ENCODE data around the gene GAPVD1.
"Not testable (repeated sequence)": the region's sequence is repeated elsewhere in the genome, so short reads cannot be mapped to it uniquely, and the experiment has no call there.

Gene GAPVD1

DNA sequence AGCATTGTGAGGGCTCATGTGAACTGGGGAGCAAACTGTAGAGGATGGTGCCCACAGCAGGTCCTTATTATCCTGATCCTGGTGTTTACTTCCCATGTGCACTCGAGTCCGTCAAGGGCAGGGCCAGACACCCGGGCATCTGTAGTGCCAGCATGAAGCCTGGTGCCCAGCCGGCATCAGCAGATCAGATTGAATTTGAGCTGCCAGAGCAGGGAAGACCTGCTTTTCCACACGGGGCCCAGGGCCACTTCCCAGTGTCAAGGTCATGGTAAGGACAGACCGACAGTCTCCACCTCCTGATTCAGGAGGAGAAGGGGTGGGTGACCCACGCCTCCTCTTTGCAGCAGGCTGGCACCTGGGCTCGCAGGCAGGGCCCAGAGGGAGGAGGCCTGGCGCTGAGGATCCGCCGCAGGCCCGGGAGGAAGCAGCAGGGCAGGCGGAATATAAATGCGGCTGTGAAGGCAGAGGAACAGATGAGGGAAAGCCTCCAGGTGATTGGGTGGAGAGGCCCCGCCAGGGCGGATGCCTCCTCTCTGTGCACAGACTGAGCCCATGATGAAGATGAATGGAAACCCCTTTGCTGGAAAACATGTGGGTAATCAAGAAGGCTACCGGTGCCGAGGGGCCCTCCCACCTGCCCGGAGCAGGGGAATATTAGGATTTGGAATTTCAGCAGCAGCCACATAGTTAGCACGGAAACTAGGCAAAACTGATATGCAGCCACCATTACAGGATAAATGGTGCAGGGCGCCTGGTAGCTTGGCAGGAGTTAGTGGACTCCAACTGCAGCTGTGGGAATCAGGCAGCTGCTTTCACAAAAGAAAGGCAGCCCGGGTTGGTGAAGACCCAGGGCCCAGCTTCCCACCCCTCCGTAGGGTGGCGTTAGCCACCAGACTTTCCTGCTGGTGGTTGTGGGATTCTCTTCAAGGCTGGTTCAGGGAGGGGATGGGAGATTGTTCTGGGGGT lies 114.9 kb downstream of the GAPVD1 start:
- no peak for DNase-seq

DNA sequence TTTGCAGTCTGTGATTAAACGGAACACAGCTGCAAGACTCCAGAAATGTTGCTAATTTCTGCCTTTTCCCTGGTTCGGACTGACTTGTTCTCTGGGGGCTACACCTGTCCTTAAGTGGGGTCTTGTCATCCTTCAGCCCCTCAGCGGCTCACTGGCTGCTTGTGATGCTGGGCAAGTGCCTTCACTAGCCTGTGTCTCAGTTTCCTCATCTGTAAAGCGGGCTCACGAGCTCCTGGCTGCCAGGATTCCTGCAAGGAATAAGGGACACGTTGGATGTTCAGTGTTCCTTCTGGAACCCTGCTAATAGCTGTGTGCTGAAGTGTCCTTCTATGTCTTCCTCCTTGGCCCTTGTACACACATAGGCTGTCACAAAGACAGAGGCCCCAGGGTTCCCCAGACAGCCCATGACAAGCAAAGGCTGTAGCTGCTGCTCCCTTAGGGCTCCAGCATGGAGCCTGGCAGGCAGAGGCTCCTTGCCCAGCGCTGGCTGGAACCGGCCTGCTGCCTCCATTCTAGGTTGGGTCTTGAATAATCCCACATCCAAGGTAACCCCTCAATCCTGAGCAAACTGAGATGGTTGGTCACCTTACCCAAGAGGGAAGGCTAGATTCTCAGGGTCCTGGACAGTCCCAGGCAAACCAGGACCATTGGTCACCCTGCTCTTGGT lies 116.1 kb downstream of the GAPVD1 start:
- DNase-seq, result no peak

DNA sequence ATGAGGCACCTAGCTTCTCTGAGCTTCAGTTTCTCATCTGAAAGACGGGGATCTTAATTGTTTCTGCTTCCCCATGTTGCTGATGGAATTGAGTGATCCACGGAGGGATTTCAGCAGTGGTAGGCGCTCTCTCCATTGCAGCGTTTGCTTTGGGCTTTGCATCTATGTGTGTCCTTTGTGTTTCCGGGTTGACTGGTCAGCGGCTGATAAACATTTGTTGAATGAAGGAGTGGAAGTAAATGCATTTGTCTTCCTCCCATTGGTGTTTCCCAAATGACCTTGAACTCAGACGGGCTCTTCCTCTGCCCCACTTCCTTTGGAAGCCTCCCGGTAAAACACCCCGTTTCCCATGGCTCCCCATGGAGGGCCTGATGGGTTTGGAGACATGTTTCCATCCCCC lies 117.2 kb downstream of the GAPVD1 start:
- DNase-seq, result no peak

DNA sequence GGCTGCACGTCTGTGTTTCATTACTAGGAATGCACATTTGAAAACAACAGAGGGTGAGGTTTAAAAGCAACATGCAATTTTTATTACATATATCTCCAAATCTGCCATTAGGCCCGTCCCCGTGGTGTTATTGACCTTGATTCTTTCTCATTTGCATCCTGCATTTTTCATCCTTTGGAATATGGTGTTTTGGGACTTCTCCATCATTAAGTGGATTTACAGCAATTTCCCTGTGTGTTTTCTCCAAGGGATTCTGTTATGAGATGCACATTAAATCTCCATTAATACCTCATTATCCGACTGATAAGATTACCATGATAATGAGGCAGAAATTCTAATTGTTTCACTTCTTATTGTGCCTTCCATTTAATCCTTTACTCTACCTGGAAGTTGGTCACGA lies 117.6 kb downstream of the GAPVD1 start:
- no peak for DNase-seq

DNA sequence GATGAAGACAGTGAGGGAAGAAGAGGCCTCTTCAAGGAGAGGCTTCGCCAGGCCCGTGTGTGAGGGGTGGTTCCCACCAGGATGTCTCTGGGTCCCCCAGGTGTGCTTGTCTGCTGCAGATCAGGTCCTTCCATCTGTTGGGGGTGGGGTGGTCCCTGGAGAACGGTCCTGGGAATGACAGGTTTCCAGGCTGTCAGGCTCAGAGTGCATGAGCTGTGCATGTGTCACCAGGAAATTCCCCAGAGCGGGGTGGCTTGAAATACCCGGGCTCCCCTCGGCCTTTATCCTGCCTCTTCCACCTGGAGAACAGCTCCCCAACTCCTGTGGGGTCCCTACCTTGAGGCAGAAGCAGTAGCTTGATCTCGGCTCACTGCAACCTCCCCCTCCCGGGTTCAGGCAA lies 118.8 kb downstream of the GAPVD1 start:
- DNase-seq, result no peak

DNA sequence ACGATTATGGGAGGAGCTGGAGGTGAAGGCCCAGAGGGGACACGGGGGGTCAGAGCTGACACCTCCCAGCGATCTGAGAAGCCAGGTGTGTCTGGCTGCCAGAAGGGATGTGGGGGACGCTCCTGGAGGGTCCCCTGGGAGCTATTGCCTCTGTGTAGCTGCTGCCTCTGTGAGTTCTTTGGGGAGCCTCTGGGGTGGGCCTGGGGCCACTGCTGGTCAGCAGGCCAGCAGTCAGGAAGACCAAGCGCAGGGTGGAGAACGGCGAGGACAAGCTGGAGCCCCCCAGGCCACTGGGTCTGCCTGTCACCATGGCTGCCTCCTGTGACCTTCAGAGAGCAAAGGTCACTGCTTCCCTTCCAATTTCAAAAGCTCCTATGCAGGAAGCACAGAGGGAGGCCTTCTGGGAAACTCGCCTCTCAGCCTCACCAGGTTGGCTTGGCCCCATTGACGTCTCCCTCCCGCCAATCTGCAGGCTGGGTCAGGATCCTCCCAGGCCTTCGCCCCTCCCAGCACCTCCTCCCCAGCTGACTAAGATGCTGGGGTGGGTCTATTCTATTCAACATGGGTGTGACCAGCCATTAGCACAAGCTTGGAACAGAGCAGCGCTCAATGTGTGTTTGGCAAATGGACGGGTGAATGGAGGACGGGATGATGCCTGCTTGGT lies 126.4 kb downstream of the GAPVD1 start:
- no peak for DNase-seq

DNA sequence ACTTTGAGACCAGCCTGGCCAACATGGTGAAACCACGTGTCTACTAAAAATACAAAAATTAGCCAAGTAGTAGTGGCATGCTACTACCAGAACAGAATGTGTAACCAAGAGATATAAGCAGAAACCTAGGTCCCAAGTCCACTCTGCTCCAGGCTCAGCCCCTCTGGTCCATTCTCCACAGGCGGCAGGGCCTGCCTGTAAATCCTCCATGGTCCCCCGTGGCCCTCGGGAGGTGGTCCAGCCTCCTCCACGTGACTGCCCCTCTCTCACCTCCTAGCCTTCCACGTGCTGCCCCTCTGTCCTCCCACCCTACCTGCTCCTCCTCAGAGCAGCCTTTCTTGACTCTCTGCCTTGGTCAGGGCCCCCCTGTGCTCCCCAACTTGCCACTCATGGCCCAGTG lies 127.4 kb downstream of the GAPVD1 start:
- no peak for DNase-seq

DNA sequence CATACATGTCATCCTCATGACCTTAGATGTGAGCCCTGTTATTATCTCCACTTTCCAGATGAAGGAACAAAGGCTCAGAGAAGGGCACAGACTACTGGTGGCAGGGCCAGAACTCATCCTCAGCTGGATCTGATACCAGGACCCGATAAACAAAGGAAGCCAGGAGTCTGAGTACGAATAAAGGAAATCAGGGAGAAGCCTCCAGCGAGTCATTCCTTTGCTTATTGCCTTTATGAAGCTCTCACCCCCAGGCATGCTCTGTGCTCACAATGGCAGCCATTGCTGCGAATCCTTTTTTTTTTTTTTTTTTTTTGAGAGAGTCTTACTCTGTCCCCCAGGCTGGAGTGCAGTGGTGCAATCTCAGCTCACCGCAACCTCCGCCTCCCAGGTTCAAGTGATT lies 130.1 kb downstream of the GAPVD1 start:
- no peak for DNase-seq

DNA sequence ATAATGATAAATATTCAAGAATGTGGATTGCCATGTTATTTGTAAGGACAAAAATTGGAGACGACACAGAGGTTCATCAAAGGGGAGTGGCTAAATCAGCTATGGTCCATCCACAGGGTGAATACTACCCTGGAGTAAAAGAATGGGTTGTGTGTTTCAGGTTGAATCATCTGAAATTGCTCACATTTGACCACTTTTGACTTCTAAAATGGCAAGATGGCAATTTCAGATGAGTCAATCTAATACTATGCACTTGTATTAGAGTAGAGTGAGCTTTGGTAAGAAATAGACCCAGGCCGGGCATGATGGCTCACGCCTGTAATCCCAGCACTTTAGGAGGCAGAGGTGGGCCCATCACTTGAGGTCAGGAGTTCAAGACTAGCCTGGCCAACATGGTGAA lies 131.8 kb downstream of the GAPVD1 start:
- DNase-seq, result no peak

DNA sequence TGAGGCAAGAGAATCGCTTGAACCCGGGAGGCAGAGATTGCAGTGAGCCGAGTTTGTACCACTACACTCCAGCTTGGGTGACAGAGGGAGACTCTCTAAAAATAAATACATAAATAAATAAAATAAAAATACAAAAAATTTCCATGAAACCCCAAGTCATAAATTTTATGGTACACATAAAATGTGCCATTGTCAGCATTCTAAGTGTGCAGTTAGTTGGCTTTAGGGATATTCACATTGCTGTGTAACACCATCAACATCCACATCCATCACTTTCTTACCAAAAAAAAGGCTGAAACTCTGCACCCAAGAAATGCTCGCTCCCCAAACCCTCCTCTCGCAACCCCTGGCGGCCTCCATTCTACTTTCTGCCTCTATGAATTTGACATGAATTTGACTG lies 135.2 kb downstream of the GAPVD1 start:
- DNase-seq, result no peak

DNA sequence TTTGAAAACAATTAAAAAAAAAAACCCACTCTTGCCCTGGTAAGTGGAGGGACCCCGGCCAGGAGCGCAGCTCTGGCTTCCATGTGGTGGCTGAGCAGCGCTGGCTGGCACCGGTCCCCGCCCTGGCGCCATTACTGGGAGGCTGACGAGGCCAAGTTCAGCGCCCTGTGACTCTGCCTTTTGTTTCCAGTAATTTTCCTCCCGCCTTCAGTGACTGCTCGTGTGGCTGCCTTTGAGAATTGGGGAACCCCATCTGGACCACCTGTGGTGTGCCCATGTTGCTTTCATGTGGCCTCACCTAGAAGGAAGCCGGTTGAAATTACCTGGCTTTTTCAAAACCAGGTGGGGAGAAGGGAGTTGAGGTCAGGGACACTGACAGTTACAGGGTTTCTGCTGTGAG lies 136.1 kb downstream of the GAPVD1 start:
- DNase-seq, result no peak

DNA sequence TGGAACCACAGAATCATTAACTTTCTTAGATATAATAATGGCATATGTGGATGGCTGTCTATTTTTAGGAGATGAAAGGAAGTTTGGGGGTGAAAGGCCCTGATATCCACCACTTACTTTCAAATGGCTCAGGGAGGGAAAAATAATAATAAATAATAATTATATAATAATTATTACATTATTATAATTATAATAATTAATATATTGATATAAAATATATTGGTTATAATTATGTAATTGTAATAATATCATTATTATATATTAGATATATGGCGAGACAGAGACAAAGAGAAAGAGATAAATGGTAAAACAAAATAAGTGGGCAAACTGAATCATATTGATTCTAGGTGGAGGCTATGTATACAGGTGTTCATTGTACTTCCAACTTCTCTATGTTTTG lies 136.6 kb downstream of the GAPVD1 start:
- DNase-seq, result no peak

DNA sequence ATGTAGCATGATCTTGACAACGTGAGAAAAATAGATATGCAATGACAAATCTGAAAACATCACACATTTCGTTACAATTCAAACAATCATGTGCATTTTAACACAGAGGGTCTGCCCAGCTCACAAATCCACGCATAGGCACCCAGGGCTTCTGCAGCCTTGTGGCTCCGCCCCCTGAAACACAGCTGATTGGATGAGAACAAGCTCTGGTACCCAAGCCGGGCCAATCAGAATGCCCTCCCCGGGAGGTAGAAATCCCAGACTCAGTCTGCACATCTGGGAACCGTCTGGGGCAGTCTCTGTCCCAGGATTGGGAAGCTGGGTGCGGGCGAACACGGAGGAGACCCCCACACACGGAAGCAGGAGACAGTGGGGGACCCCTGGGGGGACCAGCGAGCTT lies 137.5 kb downstream of the GAPVD1 start:
- DNase-seq, result no peak

DNA sequence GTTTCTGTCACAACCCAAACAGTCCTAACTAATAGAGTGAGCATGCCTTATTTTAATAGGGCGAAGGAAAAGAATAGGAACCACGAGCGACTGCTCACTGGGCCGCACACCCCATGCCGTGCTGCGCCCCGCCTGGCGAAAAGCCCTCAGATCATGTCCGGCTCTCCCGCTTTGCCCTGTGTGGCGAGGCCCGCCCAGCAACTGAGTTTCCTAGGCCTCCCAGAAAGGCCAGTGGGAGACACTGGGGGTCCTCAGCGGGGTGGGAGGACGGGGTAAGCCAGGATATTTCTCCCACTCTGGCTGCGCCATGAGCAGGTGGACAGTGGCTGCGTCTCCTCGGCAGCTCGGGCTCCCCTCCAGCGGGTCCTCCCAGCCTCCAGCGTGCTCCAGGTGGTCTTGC lies 138.0 kb downstream of the GAPVD1 start:
- no peak for DNase-seq

DNA sequence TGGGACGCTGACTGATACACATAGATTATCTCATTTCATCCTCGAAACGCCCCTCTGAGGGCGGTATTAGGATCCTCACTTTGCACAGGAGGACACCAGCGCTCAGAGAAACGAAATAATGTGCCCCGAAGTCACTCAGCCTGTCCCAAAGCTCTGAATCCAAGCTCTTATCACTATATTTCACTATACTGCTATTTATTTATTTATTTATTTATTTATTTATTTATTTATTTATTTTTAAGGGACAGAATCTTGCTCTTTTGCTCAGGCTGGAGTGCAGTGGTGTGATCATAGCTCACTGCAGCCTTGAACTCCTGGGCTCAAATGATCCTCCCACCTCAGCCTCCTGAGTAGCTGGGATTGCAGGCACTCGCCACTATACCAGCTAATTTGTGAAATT lies 138.6 kb downstream of the GAPVD1 start:
- DNase-seq, result not testable (repeated sequence)

DNA sequence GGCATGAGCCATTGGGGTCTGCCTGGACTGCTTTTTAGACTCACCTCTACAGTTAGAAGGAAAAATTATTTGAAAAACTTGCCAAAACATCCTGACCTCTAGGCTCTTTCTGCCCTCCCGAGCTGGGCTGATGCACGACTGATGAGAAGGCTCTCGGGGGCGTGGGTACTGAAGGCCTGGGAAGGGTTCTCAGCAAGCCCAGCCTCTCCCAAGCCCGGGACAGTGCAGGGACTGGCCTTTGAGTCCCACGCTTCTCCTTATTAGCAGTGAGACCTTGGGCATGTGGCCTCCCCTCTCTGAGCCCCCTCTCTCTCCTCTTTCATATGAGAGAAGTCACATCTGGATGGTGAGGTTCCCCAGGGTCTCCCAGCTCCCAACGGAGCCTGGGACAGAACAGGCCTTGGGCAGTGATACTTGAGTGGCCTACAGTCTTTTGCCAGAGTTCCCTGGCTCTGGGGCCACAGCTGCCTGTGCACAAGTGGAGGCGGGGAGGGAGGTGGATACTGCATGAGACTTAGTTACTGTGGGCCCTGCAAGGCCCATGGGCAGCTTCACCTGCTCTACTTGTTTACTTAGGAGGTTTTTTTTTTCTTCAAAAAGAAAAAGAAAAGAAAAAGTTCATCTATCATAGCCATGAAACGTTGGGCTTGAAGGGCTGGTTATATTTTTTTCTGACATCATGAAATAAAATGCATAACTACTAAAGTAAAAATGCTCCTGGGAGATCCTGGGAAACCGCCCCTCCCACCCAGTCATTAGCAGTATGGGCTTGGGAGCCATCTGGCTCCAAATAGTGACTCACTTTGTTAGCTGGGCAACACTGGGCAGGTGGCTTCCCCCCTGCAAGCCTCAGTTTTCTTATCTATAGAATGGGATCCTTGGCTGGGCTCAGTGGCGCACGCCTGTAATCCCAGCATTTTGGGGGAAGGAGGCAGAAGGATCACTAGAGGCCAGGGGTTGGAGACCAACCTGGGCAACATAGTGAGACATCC lies 139.4 kb downstream of the GAPVD1 start:
- DNase-seq, result no peak

DNA sequence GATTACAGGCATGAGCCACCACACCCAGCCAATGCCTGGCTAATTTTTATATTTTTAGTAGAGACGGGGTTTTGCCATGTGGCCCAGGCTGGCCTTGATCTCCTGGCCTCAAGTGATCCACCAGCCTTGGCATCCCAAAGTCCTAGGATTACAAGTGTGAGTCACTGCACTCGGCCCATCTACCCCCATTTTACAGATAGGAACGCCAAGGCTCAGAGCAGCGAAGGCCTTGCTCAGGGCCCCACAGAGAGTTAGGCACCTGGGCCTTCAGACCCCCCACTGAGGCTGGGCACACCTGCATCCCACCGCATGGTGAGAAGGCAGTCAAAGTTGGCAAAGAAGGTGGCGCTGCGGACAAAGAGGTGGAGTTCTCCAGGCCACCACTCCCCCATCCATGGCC lies 143.1 kb downstream of the GAPVD1 start:
- no peak for DNase-seq

DNA sequence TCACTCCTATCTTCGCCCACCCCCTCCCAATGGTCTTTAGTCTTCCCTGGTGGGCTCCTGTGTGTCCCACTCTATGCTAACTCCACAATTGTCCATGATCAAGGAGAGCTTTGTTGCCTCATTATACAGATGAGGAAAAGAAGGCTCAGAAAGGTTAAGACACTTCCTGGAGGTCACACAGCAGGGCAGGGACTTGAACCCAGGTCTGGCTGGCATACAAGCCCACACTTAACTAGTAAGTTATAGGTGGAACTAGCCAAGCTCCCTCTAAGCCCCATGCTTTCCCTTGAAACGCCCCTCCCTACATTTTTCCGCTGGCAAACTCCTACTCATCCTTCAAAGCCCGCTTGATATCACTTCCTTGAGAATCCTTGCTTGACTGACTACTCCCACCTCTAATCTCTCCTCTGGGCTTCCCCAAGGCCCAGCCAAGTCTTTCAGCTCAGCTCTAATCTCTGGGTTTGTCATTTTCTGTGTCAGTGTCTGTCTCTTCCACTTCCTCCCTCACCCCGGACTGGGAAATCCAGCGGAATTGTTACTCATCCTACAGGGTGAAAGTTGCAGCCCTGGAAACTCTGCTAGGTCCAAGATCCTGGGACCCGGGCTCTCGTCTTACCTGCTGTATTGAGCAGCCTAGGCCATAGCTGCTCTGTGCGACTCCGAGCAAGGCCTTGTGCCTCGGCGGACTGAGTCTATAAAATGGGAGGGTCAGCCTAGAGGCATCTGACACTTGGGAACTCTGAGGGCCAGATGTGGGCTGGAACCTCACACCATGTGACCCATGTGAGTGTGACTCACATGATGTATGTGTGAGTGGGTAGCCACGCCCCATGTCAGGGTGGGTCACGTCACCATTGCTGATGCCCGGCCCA lies 144.5 kb downstream of the GAPVD1 start:
- no peak for DNase-seq

DNA sequence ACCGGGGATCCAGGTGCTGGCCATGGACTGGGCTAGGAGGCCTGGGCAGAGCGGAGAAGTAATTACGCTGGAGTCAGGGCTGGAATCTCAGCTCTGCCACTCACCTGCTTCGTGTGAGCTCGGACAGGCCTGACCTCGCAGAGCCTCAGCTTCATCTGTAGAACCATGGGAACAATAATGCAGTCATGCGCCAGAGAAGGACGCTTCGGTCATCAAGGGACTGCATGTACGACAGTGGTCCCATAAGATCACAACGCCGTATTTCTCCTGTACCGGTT lies 145.1 kb downstream of the GAPVD1 start:
- no peak for DNase-seq

DNA sequence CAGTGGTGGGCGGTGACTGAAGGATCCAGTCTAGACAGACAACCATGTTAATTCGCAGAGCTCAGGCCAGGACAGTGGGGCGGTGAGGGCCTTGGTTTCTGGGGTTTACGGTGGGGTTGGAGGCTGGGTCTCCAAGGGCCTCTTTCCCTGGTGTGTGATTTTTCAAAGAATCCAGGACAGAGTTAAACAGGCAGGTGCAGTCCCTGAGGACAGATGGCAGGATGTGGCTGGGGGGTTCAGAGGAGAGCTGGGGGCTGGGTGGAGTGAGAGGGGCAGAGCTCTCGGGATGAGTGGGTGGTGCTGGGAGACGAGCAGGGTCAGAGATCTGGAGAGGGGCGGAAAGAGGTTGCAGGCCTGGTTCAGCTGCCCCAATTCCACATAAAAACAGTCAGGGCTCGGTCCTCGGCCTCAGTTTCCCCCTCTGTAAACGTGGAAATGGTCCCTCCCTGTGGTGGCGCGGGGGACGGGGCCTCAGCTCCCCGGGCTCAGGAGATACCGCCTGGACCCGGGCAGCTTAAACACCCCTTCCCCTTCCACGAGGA lies 145.9 kb downstream of the GAPVD1 start:
- DNase-seq, result no peak
